OCI-LY7 (cell line): Measurements from ENCODE around the gene NDOR1.

Experiments
- CTCF ChIP-seq: fragments of 200-600 bp; sonication (generic); conservative IDR thresholded peaks from 2 replicates; pipeline ENCODE4 v1.5.1; 2014; ENCODE audit warnings: mild to moderate bottlenecking, antibody characterized with exemption, low read length, moderate library complexity, mixed read lengths
- EZH2phosphoT487 ChIP-seq: fragments of 200-600 bp; sonication (generic); IDR thresholded peaks from 2 replicates; pipeline ENCODE4 v1.6.1; 2018; ENCODE audit warnings: low read depth, borderline replicate concordance, mild to moderate bottlenecking, mixed run types, antibody characterized with exemption, low read length, moderate library complexity, mixed read lengths

GRCh38 chr9:137228506-137228967 is 23.0 kb downstream of the NDOR1 start:
- no peak for TF ChIP-seq CTCF
- no peak for TF ChIP-seq EZH2phosphoT487
